Activated naive CD8-positive, alpha-beta T cell treated with anti-CD3 and anti-CD28 coated beads, Interleukin-2, amount 10 ng/mL, durations not matched to agents 7 days and 5 days (primary cell): Measurements from ENCODE around the gene RALGPS2. TPM values are rescaled to one million over a fixed set of nuclear protein-coding genes. Genes with fewer than 3 reads are reported as not detected.

Experiments used
- ATAC-seq: fragments of 150-1000 bp; cut with Tn5 transposase; one replicate; pipeline ENCODE4 v1.10.0; 2021; ENCODE audit warnings: low read depth, moderate library complexity
- POLR2A ChIA-PET: fragments of 350-600 bp; sonication (Branson Sonifier 250); formaldehyde crosslinking; loops from one replicate; lab custom pipeline; 2021; ENCODE audit warnings: antibody characterized with exemption; lab: Charles Lee
- DNase-seq: peaks from one replicate; pipeline ENCODE4 v3.0.0; 2021
- H3K27ac Mint-ChIP-seq: one replicate; pipeline ENCODE4 v1.8.0; 2022; ENCODE audit warnings: mild to moderate bottlenecking, mixed read lengths
- H3K27me3 Mint-ChIP-seq: one replicate; pipeline ENCODE4 v1.8.0; 2022; ENCODE audit warnings: mild to moderate bottlenecking, moderate library complexity, mixed read lengths
- H3K36me3 Mint-ChIP-seq: one replicate; pipeline ENCODE4 v1.8.0; 2021; ENCODE audit warnings: mild to moderate bottlenecking, mixed read lengths
- H3K4me1 Mint-ChIP-seq: one replicate; pipeline ENCODE4 v1.8.0; 2021; ENCODE audit warnings: mixed read lengths
- H3K4me3 Mint-ChIP-seq: one replicate; pipeline ENCODE4 v1.8.0; 2022; ENCODE audit warnings: mild to moderate bottlenecking, moderate library complexity, mixed read lengths
- H3K9me3 Mint-ChIP-seq: one replicate; pipeline ENCODE4 v1.8.0; 2021; ENCODE audit warnings: mixed read lengths
- total RNA-seq, 2 experiments: library from RNA; stranded (reverse); gene quantifications; one replicate each; pipeline ENCODE4 v1.2.3, GENCODE V29; 2021

The RALGPS2 gene
- total RNA-seq, 2 experiments from 2014 or later = 6.2 to 8.2 TPM

- no peak overlapping the region for H3K4me3 Mint-ChIP-seq
- ATAC-seq (no peak), DNase-seq (no peak)
- peaks cover 2% of the 10 kb centered on the region for H3K9me3 Mint-ChIP-seq
- H3K4me1 Mint-ChIP-seq = peaks cover 3% of the 10 kb centered on the region
- no peaks in the 10 kb centered on the region for H3K27me3 Mint-ChIP-seq
- H3K27ac Mint-ChIP-seq = no peak overlapping the region
- H3K36me3 Mint-ChIP-seq = peaks cover 6% of the 10 kb centered on the region
- POLR2A ChIA-PET = no interaction called here
Observed at GRCh38 chr1:178898401-178898800, 173.4 kb downstream of the RALGPS2 start.

GRCh38 chr1:178899402-178899801, 174.4 kb downstream of the RALGPS2 start:
- peak overlapping the region; percentile 57 for H3K27ac Mint-ChIP-seq
- ATAC-seq (no peak), DNase-seq (no peak)
- H3K27me3 Mint-ChIP-seq = no peaks in the 10 kb centered on the region
- peak overlapping the region; percentile 18 for H3K4me3 Mint-ChIP-seq
- POLR2A ChIA-PET = no interaction called here
- H3K4me1 Mint-ChIP-seq = peaks cover 3% of the 10 kb centered on the region
- H3K36me3 Mint-ChIP-seq = peaks cover 6% of the 10 kb centered on the region
- H3K9me3 Mint-ChIP-seq = peaks cover 2% of the 10 kb centered on the region

DNA sequence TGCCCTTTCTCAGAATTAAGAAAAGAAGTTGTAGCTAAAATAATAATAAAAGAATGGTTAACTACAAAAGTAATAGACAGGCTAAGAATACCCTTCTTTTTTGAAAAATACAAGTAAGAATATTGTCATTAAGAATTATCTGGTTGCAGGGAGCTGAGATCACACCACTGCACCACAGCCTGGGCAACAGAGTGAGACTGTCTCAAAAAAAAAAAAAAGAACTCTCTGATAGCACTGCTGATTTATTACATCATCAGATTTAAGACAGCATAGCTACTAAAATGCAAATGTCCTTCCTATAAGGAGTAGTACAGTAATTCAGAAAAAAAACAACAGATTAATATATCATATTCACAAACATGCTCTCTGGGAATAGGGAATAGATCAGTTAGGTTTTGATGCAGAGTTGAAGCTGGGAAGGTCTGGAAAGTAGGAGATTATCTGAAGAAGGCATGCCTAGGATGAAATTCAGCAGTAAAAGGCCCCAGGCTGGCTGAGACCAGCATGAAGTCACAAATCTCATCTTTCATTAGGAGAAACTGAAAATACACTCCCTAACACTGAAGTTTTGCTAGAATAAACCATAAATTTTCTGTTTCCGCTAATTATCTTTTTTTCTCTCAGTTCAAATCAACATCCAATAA, 176.6 kb downstream of the RALGPS2 start:
- H3K27me3 Mint-ChIP-seq = no peaks in the 10 kb centered on the region

GRCh38 chr1:178908358-178908757, 183.3 kb downstream of the RALGPS2 start:
- no peak overlapping the region for H3K4me3 Mint-ChIP-seq
- POLR2A ChIA-PET = no interaction called here
- H3K4me1 Mint-ChIP-seq = no peaks in the 10 kb centered on the region
- no peak overlapping the region for H3K27ac Mint-ChIP-seq
- DNase-seq = no peak
- peaks cover 13% of the 10 kb centered on the region for H3K36me3 Mint-ChIP-seq
- no peak for ATAC-seq
- peaks cover 11% of the 10 kb centered on the region for H3K9me3 Mint-ChIP-seq
- H3K27me3 Mint-ChIP-seq = no peaks in the 10 kb centered on the region

More for the DNA sequence above, 176.6 kb downstream of the RALGPS2 start:
- Mint-ChIP-seq H3K4me1 (peaks cover 3% of the 10 kb centered on the region), H3K27ac (no peak overlapping the region), H3K4me3 (no peak overlapping the region), H3K36me3 (peaks cover 3% of the 10 kb centered on the region), H3K9me3 (no peaks in the 10 kb centered on the region)
- POLR2A ChIA-PET = no interaction called here
- ATAC-seq (no peak), DNase-seq (no peak)

GRCh38 chr1:178910023-178910422, 185.0 kb downstream of the RALGPS2 start:
- ATAC-seq = no peak
- Mint-ChIP-seq H3K27ac (no peak overlapping the region), H3K4me1 (peaks cover 3% of the 10 kb centered on the region), H3K36me3 (peaks cover 17% of the 10 kb centered on the region), H3K4me3 (no peak overlapping the region), H3K27me3 (no peaks in the 10 kb centered on the region), H3K9me3 (peaks cover 11% of the 10 kb centered on the region)
- POLR2A ChIA-PET = no interaction called here
- DNase-seq = no peak

DNA sequence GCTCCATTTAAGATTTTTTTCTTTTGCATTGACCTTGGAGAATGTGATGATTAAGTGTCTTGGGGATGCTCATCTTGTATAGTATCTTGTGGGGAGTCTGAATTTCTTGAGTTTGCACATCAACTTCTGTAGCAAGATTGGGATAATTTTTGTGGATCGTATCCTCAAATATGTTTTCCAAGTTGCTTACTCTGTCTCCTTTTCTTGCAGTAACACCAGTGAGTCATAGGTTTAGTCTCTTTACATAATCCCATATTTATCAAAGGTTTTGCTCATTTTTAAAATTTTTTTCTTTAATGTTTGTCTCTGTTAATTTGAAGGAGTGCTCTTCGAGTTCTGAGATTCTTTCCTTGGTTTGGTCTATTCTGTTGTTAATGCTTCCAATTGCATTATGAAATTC, 187.6 kb downstream of the RALGPS2 start:
- DNase-seq (no peak), ATAC-seq (no peak)
- Mint-ChIP-seq H3K9me3 (peaks cover 11% of the 10 kb centered on the region), H3K4me1 (peaks cover 3% of the 10 kb centered on the region), H3K27me3 (no peaks in the 10 kb centered on the region), H3K4me3 (no peak overlapping the region), H3K27ac (no peak overlapping the region), H3K36me3 (peaks cover 17% of the 10 kb centered on the region)
- POLR2A ChIA-PET = no interaction called here

DNA sequence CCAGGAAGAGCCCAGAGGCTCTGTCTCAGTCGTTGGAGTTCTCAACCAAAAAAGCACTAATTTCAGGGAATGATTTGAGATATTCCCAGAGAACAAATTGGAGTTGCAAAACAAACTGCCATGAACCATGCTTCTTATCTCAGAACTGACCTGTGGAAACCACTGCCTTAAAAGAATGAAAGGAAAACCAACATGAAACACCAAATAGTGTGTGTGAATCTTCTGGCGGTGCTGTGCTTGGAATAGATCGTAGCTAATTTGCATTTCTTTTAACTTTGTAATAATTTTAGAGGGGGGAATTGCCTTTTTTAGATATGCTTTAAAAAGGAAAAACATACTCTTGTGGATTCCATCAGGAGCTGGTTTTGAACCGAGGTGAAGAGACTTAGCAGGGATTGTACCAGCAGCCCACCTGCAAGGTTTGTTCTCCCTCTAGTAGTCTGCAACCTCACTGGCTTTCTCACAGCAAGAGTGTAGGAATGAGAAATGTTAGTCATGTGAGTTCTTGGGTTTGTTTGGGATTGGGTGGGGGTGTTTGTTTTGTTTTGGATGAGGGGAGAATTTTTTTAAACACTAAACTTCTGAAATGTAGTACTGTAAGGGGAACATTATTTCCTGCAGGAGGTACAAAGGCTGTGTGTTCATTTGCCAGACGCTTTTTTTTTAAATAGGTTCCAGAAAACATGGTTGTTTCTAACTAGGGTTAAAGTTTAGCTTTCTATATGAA, 191.6 kb downstream of the RALGPS2 start:
- no peak for DNase-seq
- H3K27ac Mint-ChIP-seq = no peak overlapping the region
- peaks cover 9% of the 10 kb centered on the region for H3K36me3 Mint-ChIP-seq
- H3K4me1 Mint-ChIP-seq = peaks cover 3% of the 10 kb centered on the region
- H3K4me3 Mint-ChIP-seq = no peak overlapping the region
- POLR2A ChIA-PET = no interaction called here
- ATAC-seq = no peak
- H3K9me3 Mint-ChIP-seq = peaks cover 5% of the 10 kb centered on the region
- no peaks in the 10 kb centered on the region for H3K27me3 Mint-ChIP-seq

DNA sequence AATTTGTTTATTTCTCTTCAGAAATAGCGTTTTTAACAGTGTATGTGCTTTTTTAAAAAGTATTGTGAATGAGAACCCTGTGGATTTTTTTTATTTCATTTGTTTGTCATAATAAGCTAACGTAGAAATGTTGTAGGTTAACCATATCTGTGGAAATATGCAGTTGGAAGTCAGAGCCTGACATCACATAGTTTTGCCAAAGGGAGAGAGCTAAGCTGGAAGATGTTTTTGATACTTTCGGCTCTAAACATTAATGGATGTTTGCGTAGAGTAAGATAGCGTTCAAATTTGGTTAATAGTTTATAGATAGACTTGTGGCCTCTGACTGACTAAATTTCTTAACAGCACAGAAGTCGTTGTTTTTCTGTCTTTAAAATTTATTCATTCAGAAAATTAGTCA, 193.3 kb downstream of the RALGPS2 start:
- no peaks in the 10 kb centered on the region for H3K9me3 Mint-ChIP-seq
- H3K4me3 Mint-ChIP-seq = no peak overlapping the region
- peaks cover 3% of the 10 kb centered on the region for H3K4me1 Mint-ChIP-seq
- DNase-seq (no peak), ATAC-seq (no peak)
- no peak overlapping the region for H3K27ac Mint-ChIP-seq
- no peaks in the 10 kb centered on the region for H3K27me3 Mint-ChIP-seq
- peaks cover 4% of the 10 kb centered on the region for H3K36me3 Mint-ChIP-seq
- POLR2A ChIA-PET = no interaction called here

DNA sequence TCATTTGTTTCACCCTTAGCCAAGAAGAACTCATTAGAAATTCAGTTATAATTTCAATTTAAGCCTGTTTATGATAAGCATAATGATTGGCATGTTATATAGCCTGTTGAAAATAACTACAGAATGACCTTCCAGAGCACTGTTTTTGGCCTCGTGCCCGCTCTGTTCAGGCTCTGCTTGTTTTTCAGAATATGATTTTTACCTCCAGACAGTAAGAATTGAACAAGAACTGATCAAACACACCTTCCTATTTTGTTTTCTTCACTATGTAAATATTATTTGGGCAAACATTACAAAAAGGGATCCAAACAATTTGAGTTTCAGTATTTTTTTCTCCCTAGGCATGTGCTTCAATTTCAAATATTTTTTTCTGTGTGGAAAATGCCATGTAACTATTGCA, 193.9 kb downstream of the RALGPS2 start:
- Mint-ChIP-seq H3K27ac (no peak overlapping the region), H3K36me3 (peaks cover 4% of the 10 kb centered on the region), H3K27me3 (no peaks in the 10 kb centered on the region), H3K4me3 (no peak overlapping the region), H3K4me1 (peaks cover 3% of the 10 kb centered on the region), H3K9me3 (no peaks in the 10 kb centered on the region)
- ATAC-seq = no peak
- POLR2A ChIA-PET = no interaction called here
- no peak for DNase-seq

DNA sequence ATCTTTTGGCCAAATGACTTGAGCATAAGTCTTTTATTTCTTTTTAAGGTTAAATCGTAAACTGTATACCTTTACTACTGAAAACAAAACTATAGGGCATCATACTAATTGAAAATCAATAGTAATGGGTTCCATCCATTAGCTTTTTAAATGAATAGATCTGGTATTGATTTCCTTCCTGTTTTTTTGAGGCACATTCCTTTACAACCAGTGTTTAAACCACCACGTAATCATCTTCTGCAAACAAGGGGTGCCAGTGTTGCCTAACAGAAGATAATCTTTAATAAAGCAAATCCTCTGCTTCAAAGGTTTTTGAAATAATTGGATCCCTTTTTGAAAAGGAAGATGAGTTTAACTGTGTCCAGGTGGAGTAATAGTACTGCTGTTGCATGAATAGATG, 194.5 kb downstream of the RALGPS2 start:
- Mint-ChIP-seq H3K9me3 (peaks cover under 1% of the 10 kb centered on the region), H3K27me3 (no peaks in the 10 kb centered on the region), H3K4me3 (no peak overlapping the region), H3K27ac (no peak overlapping the region), H3K36me3 (no peaks in the 10 kb centered on the region), H3K4me1 (peaks cover under 1% of the 10 kb centered on the region)
- no peak for DNase-seq
- POLR2A ChIA-PET = no interaction called here
- no peak for ATAC-seq

GRCh38 chr1:178921499-178921898, 196.5 kb downstream of the RALGPS2 start:
- no peaks in the 10 kb centered on the region for H3K4me1 Mint-ChIP-seq
- ATAC-seq = no peak

DNA sequence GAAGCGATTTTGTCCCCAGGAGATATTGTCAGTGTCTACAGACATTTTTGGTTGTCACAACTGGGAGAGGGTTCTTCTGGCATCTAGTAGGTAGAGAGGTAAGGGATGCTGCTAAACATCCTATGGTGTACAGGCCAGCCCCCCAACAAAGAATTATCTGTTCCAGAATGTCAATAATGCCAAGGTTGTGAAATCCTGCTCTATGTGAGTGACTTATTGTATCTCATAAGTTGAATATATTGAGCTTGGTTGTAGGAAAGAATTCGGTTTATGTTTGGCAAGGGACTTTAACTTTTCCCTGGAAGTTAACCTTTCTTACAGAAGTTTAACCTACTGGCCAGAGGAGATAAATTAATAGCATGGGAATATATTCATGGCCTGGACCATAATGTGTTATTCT, 198.5 kb downstream of the RALGPS2 start:
- Mint-ChIP-seq H3K4me1 (no peaks in the 10 kb centered on the region), H3K27ac (no peak overlapping the region), H3K4me3 (no peak overlapping the region), H3K27me3 (peaks cover 2% of the 10 kb centered on the region), H3K36me3 (no peaks in the 10 kb centered on the region), H3K9me3 (peaks cover 7% of the 10 kb centered on the region)
- DNase-seq (no peak), ATAC-seq (no peak)
- POLR2A ChIA-PET = no interaction called here

More at GRCh38 chr1:178921499-178921898, 196.5 kb downstream of the RALGPS2 start:
- Mint-ChIP-seq H3K9me3 (peaks cover 7% of the 10 kb centered on the region), H3K36me3 (no peaks in the 10 kb centered on the region), H3K4me3 (no peak overlapping the region), H3K27me3 (no peaks in the 10 kb centered on the region), H3K27ac (no peak overlapping the region)
- no peak for DNase-seq
- POLR2A ChIA-PET = no interaction called here

GRCh38 chr1:178926046-178926445, 201.0 kb downstream of the RALGPS2 start:
- no peak for ATAC-seq
- POLR2A ChIA-PET = no interaction called here

DNA sequence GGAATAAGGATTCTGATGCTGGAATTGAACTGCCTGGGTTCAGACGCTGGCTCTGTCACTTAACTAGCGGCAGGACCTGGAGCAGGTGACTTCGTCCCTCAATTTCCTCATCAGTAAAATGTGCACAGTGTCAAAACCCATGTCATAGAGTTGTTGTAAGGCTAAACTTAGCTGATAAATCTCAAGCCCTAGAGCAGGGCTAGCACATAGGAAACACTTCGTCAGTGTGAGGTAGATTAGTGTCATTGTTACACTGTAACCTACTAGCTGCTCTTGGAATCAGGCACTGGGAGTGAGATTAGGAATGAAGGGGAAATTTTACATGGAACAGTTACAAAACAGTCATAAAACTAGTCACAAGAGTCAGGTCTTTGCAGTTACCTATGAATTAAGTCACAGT, 202.0 kb downstream of the RALGPS2 start:
- Mint-ChIP-seq H3K27ac (no peak overlapping the region), H3K4me3 (no peak overlapping the region), H3K9me3 (peaks cover 7% of the 10 kb centered on the region), H3K4me1 (no peaks in the 10 kb centered on the region), H3K36me3 (no peaks in the 10 kb centered on the region), H3K27me3 (peaks cover 3% of the 10 kb centered on the region)
- POLR2A ChIA-PET = no interaction called here
- ATAC-seq = no peak
- no peak for DNase-seq

More at GRCh38 chr1:178926046-178926445, 201.0 kb downstream of the RALGPS2 start:
- Mint-ChIP-seq H3K27ac (no peak overlapping the region), H3K4me1 (no peaks in the 10 kb centered on the region), H3K36me3 (no peaks in the 10 kb centered on the region), H3K4me3 (no peak overlapping the region), H3K27me3 (peaks cover 3% of the 10 kb centered on the region), H3K9me3 (peaks cover 7% of the 10 kb centered on the region)
- DNase-seq = no peak
